ENCODE results near the gene CCDC141. TPM values are rescaled to one million over a fixed set of nuclear protein-coding genes. Genes with fewer than 3 reads are reported as not detected.

The CCDC141 gene
- total and polyA plus RNA-seq, 7 donors, result under 0.01 to 8.6 (median 3.8) TPM; not detected in 1

DNA sequence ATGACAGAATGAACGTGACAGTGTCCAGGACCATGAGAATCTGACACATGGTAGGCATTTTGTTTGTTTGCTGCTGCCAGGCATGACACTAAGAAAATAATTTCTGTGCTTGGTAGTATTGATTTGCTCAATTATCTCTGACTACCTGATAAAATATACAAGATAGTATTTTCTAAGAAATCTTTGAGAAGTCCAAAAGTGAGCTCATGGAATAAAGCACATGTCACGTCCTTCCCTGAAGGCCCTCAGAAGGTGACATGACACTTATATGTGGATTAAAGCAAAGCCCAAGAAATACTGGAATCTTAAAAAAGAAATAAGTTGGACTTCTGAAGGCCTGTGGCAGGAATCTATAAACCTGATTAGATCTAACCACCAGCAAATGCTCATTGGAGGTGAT, 238.9 kb downstream of the CCDC141 start:
- Histone ChIP-seq H3K36me3 (no peaks in the 10 kb centered on the region), H3K27ac (no peak overlapping the region), H3K4me3 (no peak overlapping the region), H3K4me1 (no peaks in the 10 kb centered on the region), H3K9me3 (no peaks in the 10 kb centered on the region), H3K27me3 (no peaks in the 10 kb centered on the region)
- DNase-seq, result no peak
- intact Hi-C loops (cut with DNase I), result no loop called here
- 71 to 89% methylated on average over 2 of the region's 2 CpGs for WGBS, 2 donors
- no peak for TF ChIP-seq EP300 (IDR thresholded peaks at IDR 0.05)
- no peak for TF ChIP-seq CTCF (IDR thresholded peaks at IDR 0.05)
- TF ChIP-seq POLR2AphosphoS5 (IDR thresholded peaks at IDR 0.05), result no peak
- no peak for TF ChIP-seq POLR2A (IDR thresholded peaks at IDR 0.05)

GRCh38 chr2:178810422-178810821, 239.5 kb downstream of the CCDC141 start:
- no peak overlapping the region for H3K27ac ChIP-seq
- H3K36me3 ChIP-seq, result no peaks in the 10 kb centered on the region
- H3K4me3 ChIP-seq, result no peak overlapping the region
- TF ChIP-seq CTCF (IDR thresholded peaks at IDR 0.05) (no peak), POLR2A (IDR thresholded peaks at IDR 0.05) (no peak), EP300 (IDR thresholded peaks at IDR 0.05) (no peak), POLR2AphosphoS5 (IDR thresholded peaks at IDR 0.05) (no peak)
- no peaks in the 10 kb centered on the region for H3K27me3 ChIP-seq
- intact Hi-C loops (cut with DNase I), result no loop called here
- WGBS, 2 donors, result 83 to 91% methylated on average over 5 of the region's 5 CpGs
- no peak for DNase-seq
- H3K9me3 ChIP-seq, result no peaks in the 10 kb centered on the region
- H3K4me1 ChIP-seq, result no peaks in the 10 kb centered on the region

DNA sequence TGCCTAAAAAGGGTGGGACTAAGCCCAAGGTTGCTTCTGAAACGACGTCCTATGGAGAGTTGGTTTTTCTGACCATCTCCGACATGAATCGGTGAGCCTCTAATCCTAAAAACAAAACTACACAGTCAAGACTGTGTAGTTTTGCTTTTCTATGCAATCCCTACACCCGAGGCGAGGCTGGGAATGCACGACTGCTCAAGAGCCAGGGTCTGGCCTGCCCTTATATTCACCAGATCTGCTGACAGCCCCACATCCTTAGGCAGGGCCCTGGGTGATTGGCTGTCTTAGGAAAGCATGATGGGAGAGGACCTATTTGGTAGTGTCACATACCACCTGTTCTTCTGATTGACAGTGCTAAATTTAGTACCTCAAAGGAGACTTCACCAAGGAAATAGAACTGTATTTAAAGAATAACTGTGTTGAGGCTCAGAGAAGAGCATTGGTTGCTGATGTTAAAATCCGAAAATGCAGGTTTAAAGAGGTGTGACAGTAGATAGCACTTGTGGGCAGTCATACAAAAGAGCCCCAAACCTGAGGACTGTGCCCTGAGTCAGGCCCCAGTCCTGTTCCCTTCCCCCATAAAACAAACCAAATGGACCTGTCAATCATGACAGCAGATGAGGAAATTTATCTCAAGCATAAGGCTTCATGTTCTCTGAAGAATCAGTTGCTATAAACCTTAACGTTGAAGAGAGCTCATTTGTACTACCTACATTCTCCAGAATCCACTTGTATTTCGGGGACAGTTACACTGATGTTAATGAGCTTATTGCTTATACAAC, 242.5 kb downstream of the CCDC141 start, which contains the start of gene TTN:
TTN (minus strand) TSS at position 197 of the 782 bp plus-strand sequence. CDS start 2,781 bp downstream, outside the sequence.
- Histone ChIP-seq H3K4me1 (no peaks in the 10 kb centered on the region), H3K9me3 (no peaks in the 10 kb centered on the region), H3K27me3 (no peaks in the 10 kb centered on the region), H3K4me3 (no peak within 1 kb of the TSS), H3K27ac (no peak within 1 kb of the TSS), H3K36me3 (no peaks in the 10 kb centered on the region)
- WGBS, 2 donors, result 86 to 92% methylated on average over 10 of the region's 10 CpGs
- intact Hi-C loops (cut with DNase I), result no loop called here
- TF ChIP-seq POLR2AphosphoS5 (IDR thresholded peaks at IDR 0.05) (no peak), CTCF (IDR thresholded peaks at IDR 0.05) (no peak)
- no peak for DNase-seq

DNA sequence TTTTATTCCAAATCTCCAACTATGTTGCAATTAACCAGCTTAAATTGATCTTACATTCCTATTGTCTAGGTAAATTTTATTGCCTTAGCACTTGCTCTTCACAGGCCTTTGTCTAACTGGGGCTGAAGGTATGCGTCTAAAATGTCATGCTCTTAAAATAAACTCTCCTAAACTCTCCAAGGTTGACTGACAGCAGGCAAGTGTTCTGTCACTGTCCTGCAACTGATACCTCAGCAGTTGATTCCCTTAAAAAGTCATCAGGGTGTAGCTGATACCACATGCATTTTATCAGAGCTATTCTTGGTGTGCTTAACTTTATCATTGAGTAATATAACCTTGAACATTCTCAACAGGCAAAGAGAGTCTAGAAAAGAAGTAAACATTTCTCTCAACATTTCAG, 243.4 kb downstream of the CCDC141 start:
- no peak for TF ChIP-seq POLR2AphosphoS5 (IDR thresholded peaks at IDR 0.05)
- Histone ChIP-seq H3K27ac (no peak overlapping the region), H3K9me3 (no peaks in the 10 kb centered on the region), H3K4me3 (no peak overlapping the region), H3K4me1 (no peaks in the 10 kb centered on the region), H3K36me3 (no peaks in the 10 kb centered on the region), H3K27me3 (no peaks in the 10 kb centered on the region)
- 83 to 89% methylated on average over 1 of the region's 1 CpG for WGBS, 2 donors
- DNase-seq, result no peak
- intact Hi-C loops (cut with DNase I), result no loop called here

DNA sequence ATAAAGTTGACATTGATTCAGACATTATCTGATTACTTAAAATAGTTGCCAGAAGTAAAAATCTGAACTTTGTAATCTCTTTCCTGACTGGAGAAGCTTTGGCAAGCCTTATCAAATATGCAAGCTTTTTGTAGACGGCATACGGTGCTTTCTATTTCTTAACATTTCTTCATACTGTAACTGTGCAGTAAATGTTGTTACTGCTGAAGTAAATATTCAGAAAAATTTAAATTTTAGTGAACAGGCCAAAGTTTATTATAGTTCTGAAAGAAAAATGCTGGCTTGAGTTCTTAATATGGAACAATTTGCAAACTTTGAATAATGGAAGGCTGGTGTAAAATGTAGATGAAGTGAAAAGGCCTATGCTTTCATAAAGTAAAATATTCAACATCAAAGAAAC, 244.5 kb downstream of the CCDC141 start:
- no peaks in the 10 kb centered on the region for H3K27me3 ChIP-seq
- no peaks in the 10 kb centered on the region for H3K36me3 ChIP-seq
- no peak overlapping the region for H3K27ac ChIP-seq
- H3K9me3 ChIP-seq, result no peaks in the 10 kb centered on the region
- H3K4me3 ChIP-seq, result no peak overlapping the region
- intact Hi-C loops (cut with DNase I), result no loop called here
- no peaks in the 10 kb centered on the region for H3K4me1 ChIP-seq
- DNase-seq, result no peak
- 72 to 86% methylated on average over 2 of the region's 2 CpGs for WGBS, 2 donors
- TF ChIP-seq POLR2A (IDR thresholded peaks at IDR 0.05) (no peak), EP300 (IDR thresholded peaks at IDR 0.05) (no peak), POLR2AphosphoS5 (IDR thresholded peaks at IDR 0.05) (no peak), CTCF (IDR thresholded peaks at IDR 0.05) (no peak)
